ENCODE results near the gene ZNF140. TPM values are rescaled to one million over a fixed set of nuclear protein-coding genes. Genes with fewer than 3 reads are reported as not detected.

ZNF140 gene
- total RNA-seq, result 10 to 100 TPM in 5 of 6 donors, 1 to 10 TPM in 1; 3.9 to 15.2 (median 13.0) TPM

GRCh38 chr12:133080368-133081158, at the start of gene ZNF140:
ZNF140 (plus strand) TSS chr12:133080923; CDS start chr12:133081321, 398 bp downstream.
- H3K9me3 ChIP-seq, result peaks cover 53 to 79% (median 73%) of the 10 kb centered on the region in 4 donors
- peak within 1 kb of the TSS; percentile 95 to 98 (median 96) for H3K27ac ChIP-seq
- peaks cover 9 to 12% (median 9%) of the 10 kb centered on the region in 4 donors for H3K4me1 ChIP-seq
- no peaks in the 10 kb centered on the region for H3K27me3 ChIP-seq
- 1% methylated on average over 27 to 64 of the region's 69 CpGs for WGBS, 2 donors
- peaks cover 16 to 37% (median 31%) of the 10 kb centered on the region in 4 donors for H3K36me3 ChIP-seq
- H3K4me3 ChIP-seq, result peak within 1 kb of the TSS; percentile 55 to 88 (median 74)
- DNase-seq, result peak; percentile 96 to 98
- ATAC-seq (ENCODE audit: low FRiP score in 2 of 2), result peak; percentile 94 to 95
- peak in 1 of 4 donors; percentile 20 for TF ChIP-seq EP300 (IDR thresholded peaks at IDR 0.05)
- peak; percentile 46 to 65 for TF ChIP-seq POLR2AphosphoS5 (IDR thresholded peaks at IDR 0.05)
- peak in 3 of 4 donors; percentile 50 to 79 (median 74) for TF ChIP-seq POLR2A (IDR thresholded peaks at IDR 0.05)
- TF ChIP-seq, protein P1, sequence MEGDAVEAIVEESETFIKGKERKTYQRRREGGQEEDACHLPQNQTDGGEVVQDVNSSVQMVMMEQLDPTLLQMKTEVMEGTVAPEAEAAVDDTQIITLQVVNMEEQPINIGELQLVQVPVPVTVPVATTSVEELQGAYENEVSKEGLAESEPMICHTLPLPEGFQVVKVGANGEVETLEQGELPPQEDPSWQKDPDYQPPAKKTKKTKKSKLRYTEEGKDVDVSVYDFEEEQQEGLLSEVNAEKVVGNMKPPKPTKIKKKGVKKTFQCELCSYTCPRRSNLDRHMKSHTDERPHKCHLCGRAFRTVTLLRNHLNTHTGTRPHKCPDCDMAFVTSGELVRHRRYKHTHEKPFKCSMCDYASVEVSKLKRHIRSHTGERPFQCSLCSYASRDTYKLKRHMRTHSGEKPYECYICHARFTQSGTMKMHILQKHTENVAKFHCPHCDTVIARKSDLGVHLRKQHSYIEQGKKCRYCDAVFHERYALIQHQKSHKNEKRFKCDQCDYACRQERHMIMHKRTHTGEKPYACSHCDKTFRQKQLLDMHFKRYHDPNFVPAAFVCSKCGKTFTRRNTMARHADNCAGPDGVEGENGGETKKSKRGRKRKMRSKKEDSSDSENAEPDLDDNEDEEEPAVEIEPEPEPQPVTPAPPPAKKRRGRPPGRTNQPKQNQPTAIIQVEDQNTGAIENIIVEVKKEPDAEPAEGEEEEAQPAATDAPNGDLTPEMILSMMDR (IDR thresholded peaks at IDR 0.05), result peak; percentile 28 to 74 (median 62)

DNA sequence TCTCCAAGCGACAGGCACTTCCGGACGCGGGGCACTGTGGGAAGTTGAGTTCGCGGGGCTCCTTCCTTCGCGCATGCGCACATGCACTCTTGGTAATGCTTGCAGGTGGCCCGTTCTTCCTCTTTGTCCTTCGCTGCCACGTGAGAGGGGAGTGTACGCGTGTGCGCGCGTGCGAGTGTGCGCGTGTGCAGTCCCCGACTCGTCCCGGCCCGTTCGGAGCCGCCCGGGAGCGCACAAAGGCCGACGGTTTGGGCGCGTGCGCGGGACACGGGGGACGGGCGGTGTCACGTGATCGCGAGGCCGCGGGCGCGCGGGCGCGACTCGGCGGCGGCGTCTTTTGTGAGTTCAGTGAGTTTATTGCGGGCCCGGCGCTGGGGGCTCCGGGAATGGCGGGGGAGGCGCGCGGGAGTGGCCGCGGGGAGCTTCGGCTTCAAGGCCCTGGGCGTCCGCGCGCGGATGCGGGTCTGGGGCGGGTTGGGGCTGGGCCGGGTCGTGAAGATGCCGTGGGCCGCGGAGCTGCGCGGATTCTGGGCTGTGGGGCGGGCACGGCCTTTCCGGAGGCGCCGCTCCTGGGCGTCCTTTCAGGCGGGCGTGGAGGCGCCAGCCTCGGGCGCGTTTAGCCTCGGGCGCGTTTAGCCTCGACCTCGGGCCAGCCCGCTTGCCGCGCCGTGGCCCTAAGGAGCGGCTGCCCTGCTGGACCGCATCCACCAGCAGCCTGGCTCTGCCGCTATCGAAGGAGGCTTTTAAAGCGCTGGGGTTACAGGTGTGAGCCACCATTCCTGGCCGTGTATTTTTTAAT, 43.3 kb upstream of the ZNF140 start, which contains the start of gene ZNF84:
ZNF84 (plus strand) TSS at position 303 of the 799 bp plus-strand sequence. CDS start 3,959 bp downstream, outside the sequence.
- Histone ChIP-seq H3K36me3 (peaks cover 5 to 27% (median 14%) of the 10 kb centered on the region in 4 donors), H3K9me3 (peaks cover 35 to 58% (median 54%) of the 10 kb centered on the region in 4 donors), H3K4me3 (peak within 1 kb of the TSS; percentile 57 to 89 (median 82)), H3K4me1 (peaks cover 0 to 14% (median 9%) of the 10 kb centered on the region in 4 donors), H3K27ac (peak within 1 kb of the TSS; percentile 87 to 95 (median 90)), H3K27me3 (no peaks in the 10 kb centered on the region)
- peak in 3 of 4 donors; percentile 33 to 75 (median 63) for TF ChIP-seq POLR2A (IDR thresholded peaks at IDR 0.05)
- peak in 1 of 4 donors; percentile 67 for TF ChIP-seq EP300 (IDR thresholded peaks at IDR 0.05)
- TF ChIP-seq, protein P1 (IDR thresholded peaks at IDR 0.05), result peak in 1 of 6 experiments; percentile 32
- peak; percentile 72 to 86 for TF ChIP-seq POLR2AphosphoS5 (IDR thresholded peaks at IDR 0.05)
- ATAC-seq (ENCODE audit: low FRiP score in 2 of 2), result peak; percentile 99
- peak; percentile 95 to 99 for DNase-seq
- WGBS, 2 donors, result 0% methylated on average over 27 to 73 of the region's 103 CpGs

- no peak for ATAC-seq (ENCODE audit: low FRiP score in 2 of 2)
- H3K9me3 ChIP-seq, result peaks cover 41 to 66% (median 57%) of the 10 kb centered on the region in 4 donors
- peaks cover 0 to 14% (median 9%) of the 10 kb centered on the region in 4 donors for H3K4me1 ChIP-seq
- peak overlapping the region; percentile 57 to 89 (median 82) for H3K4me3 ChIP-seq
- no peak for DNase-seq
- H3K27me3 ChIP-seq, result no peaks in the 10 kb centered on the region
- TF ChIP-seq POLR2AphosphoS5 (IDR thresholded peaks at IDR 0.05) (no peak), POLR2A (IDR thresholded peaks at IDR 0.05) (no peak), EP300 (IDR thresholded peaks at IDR 0.05) (no peak)
- TF ChIP-seq, protein P1 (IDR thresholded peaks at IDR 0.05), result no peak
- peaks cover 10 to 34% (median 22%) of the 10 kb centered on the region in 4 donors for H3K36me3 ChIP-seq
- 52 to 61% methylated on average over 4 of the region's 4 CpGs for WGBS, 2 donors
- peak overlapping the region; percentile 87 to 95 (median 90) for H3K27ac ChIP-seq
Measured at GRCh38 chr12:133038118-133038709, 42.5 kb upstream of the ZNF140 start.

DNA sequence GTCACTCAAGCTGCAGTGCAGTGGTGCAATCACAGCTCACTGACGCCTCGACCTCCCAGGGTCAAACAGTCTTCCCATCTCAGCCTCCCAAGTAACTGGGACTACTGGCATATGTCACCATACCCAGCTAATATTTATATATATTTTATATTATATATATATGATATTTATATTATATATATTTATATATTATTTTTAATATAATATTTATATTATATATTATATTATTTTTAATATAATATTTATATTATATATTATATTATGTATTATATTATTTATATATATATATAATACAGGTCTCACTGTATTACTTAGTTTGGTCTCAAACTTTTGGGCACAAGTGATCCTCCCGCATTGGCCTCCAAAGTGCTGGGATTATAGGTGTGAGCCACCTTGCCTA, 34.0 kb upstream of the ZNF140 start:
- ATAC-seq (ENCODE audit: low FRiP score in 2 of 2), result no peak
- Histone ChIP-seq H3K4me1 (no peaks in the 10 kb centered on the region), H3K9me3 (peaks cover 92 to 99% (median 98%) of the 10 kb centered on the region in 4 donors), H3K27ac (no peak overlapping the region), H3K4me3 (no peak overlapping the region), H3K36me3 (peaks cover 46 to 94% (median 88%) of the 10 kb centered on the region in 4 donors), H3K27me3 (no peaks in the 10 kb centered on the region)
- WGBS, 2 donors, result 96 to 98% methylated on average over 3 of the region's 3 CpGs
- no peak for DNase-seq
- TF ChIP-seq, protein P1 (IDR thresholded peaks at IDR 0.05), result no peak
- TF ChIP-seq POLR2A (IDR thresholded peaks at IDR 0.05), result no peak
- TF ChIP-seq POLR2AphosphoS5 (IDR thresholded peaks at IDR 0.05), result no peak
- no peak for TF ChIP-seq EP300 (IDR thresholded peaks at IDR 0.05)
